ENCODE data around the gene FKBP5. TPM values are rescaled to one million over a fixed set of nuclear protein-coding genes. Genes with fewer than 3 reads are reported as not detected.
A peak's percentile ranks its signal among the peaks of the same experiment; 100 is the strongest.

Gene FKBP5
- total and polyA plus RNA-seq, 9 of the 15 experiments (the other 6 are each of a cell fraction or from before 2014, with no cell fraction given): 32.7 to 151 (median 75.0) TPM

GRCh38 chr6:35731736-35732532 is 43.2 kb upstream of the FKBP5 start (continued):
- peak; percentile 88 for TF ChIP-seq POLR2G (IDR thresholded peaks at IDR 0.05; ENCODE audit: low read depth, low read length)
- TF ChIP-seq ZNF639 (CRISPR knock-in tag; conservative IDR thresholded peaks at IDR 0.05 in 1 of 2, IDR thresholded peaks at IDR 0.05 in 1 of 2): peak in 1 of 2 experiments; percentile 88; a peak in 2 of 4 replicates
- TF ChIP-seq NR4A1 (CRISPR knock-in tag; IDR thresholded peaks at IDR 0.05): no peak
- no peak for TF ChIP-seq NR4A1 (tag; IDR thresholded peaks at IDR 0.05)
- no peak for TF ChIP-seq ELF2 (CRISPR knock-in tag; IDR thresholded peaks at IDR 0.05)
- peak; percentile 57 to 69; a peak in 2 of 4 replicates for TF ChIP-seq FOXK2 (conservative IDR thresholded peaks at IDR 0.05 in 1 of 2, IDR thresholded peaks at IDR 0.05 in 1 of 2; ENCODE audit: low read depth in 2 of 2)
- TF ChIP-seq KAT8 (IDR thresholded peaks at IDR 0.05; ENCODE audit: low read depth): no peak
- no peak for TF ChIP-seq KLF1 (tag; IDR thresholded peaks at IDR 0.05)
- TF ChIP-seq XRCC4 (IDR thresholded peaks at IDR 0.05; ENCODE audit: extremely low read depth, insufficient read depth, insufficient read length): no peak
- no peak for TF ChIP-seq TSC22D4 (tag; IDR thresholded peaks at IDR 0.05)
- no peak for TF ChIP-seq E2F5 (CRISPR knock-in tag; IDR thresholded peaks at IDR 0.05)
- TF ChIP-seq ZNF232 (CRISPR knock-in tag; IDR thresholded peaks at IDR 0.05): no peak
- no peak for TF ChIP-seq ZBTB12 (CRISPR knock-in tag; IDR thresholded peaks at IDR 0.05)
- TF ChIP-seq TRIM25 (IDR thresholded peaks at IDR 0.05; ENCODE audit: borderline replicate concordance): no peak; the same call in 1 of the 2 replicates
